HG03342 (cell line): ENCODE measurements around the gene SVEP1.
"Not testable (repeated sequence)": the region's sequence is repeated elsewhere in the genome, so short reads cannot be mapped to it uniquely, and the experiment has no call there.

Source experiments
- ATAC-seq: cut with Tn5 transposase; IDR thresholded peaks from one replicate; pipeline ENCODE4 v1.9.1; 2021; ENCODE audit warnings: mild to moderate bottlenecking, moderate library complexity; ENCODE audit not compliant: unreplicated experiment

Gene SVEP1

DNA sequence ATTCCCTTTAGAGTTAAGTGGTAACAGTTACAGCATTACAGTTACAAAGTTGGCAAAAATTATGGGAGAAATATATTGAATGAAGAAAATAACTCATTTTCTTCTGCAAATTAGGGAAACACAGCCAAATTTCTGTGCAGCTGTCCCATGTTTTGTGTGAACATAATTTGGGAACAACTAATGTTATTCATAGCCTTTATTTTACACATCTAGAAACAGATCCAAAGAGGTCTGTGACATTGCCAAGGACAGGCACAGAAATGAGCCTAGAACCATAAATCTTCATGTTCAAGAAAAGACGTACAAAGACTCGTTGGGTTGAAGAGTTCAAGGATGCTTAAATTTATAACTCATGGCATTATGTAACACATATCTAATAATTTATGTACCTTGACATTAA is 127.8 kb downstream of the SVEP1 start:
- ATAC-seq, result no peak

DNA sequence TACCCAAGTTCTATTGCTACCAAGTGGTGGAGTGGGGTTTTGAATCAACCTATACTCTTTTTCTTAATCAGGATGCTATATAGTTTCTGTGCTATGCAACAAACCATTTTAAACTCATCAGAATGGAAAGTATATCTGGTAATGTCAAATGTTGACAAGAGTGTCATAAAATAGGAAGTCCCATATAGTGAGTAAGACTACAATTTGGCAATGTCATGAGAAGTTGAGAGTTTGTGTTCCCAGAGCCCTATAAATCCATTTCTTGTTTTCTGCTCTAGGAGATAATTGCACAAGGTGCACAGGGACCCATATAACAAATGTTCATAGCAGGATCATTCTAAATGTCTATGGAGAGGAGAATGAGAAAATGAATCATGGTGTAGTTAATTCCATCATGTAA is 132.1 kb downstream of the SVEP1 start:
- ATAC-seq, result no peak

DNA sequence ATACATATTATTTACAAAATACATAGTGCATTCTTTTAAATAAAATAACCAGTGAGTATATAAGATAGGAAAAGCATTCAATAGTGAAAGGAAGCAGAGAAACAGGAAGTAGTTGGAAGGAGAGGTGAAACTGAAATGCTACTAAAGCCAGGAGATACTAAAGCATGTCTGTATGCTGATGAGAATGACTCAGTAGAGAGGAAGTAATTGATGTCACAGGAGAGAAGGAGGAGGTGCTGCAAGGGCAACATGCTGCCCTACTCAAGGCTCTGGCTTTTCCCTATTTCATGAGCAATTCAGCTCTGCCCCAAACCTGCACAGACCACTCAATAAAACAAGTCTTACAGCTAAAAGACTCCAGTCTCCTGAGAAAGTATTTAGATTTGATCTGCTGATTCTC is 133.4 kb downstream of the SVEP1 start:
- ATAC-seq, result no peak

DNA sequence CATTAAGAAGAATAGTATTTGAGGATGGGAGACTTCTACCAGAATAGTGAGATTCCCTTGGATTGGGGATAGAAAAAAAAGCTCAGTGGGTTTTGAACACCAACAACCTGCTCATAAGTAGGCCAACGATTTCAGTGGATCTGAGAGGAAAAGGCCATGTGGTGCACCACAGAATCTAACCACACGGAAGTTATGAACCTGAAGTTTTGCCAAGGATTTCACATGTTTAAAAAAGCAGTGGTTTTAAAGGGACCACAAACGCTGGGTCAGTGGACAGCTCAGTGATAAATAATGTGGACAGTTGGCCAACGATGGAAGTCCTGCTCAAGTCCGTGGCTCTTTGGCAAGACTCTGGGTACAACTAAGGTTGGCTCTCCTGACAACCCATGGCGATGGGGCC is 134.6 kb downstream of the SVEP1 start:
- no peak for ATAC-seq

DNA sequence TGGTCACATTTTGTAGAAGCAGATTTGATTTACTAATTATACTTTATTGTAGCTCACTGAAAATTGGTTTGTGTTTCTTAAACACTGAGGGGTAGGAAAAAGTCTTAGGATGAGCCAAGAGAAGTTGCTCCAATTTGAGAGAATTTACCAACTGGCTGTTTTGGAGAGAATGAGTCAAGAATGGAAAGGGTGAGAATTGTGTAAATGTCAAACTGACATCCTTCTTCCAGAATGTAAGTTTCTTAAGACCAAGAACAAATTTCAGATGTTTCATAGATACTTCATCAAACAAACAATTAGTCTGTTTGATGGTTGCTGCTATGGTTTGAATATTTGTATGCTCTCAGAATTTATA is 135.7 kb downstream of the SVEP1 start:
- no peak for ATAC-seq

DNA sequence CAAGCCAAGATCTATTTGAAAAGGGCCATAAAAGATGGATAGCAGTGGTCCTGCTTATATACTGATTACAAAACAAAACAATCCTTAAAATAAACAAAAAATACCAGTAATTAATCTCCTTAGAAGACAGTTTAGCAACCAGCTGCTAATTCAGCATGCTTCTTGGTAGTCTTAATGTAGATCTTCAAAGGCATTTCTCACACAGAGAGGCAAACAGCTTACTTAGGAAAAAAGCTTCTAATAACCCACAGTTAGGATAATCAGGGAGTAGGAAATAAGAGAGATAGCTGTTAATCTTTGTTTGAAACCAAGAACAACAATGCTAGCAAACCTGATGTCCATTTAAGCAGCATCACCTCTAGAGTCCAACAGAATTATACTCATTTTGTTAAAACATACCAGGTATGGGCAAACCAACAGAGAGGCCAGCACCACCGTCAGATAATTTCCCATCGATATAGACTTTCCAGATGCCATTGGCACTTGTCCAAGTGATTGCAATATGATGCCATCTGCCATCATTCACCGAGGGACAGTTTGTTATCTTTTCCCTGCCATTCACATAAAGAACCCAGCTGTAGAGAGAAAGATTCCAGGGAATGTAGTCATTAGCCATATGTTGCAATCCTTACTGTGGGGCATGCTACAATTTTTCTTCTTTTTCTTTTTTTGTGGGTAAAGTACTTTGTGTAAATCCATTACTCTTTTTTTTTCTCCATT is 136.2 kb downstream of the SVEP1 start:
- ATAC-seq, result no peak

DNA sequence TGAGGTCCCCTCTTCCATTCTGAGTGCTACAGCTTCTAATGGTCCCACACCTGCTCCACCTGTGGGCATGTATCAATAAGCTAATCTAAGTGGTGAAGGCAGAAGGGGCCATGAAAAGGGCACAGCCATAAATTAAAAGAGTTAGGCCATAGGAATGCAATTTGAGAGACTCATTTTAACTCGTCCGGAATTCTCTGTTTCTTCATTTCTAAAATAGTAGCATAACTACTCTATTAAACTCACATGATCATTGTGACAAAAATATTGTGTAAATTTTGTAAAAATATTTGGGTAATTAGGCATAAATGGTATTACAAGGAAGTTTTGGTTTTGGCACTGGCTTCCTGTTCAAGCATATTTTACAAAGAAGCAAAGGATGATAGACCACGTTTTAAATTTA is 138.7 kb downstream of the SVEP1 start:
- no peak for ATAC-seq

DNA sequence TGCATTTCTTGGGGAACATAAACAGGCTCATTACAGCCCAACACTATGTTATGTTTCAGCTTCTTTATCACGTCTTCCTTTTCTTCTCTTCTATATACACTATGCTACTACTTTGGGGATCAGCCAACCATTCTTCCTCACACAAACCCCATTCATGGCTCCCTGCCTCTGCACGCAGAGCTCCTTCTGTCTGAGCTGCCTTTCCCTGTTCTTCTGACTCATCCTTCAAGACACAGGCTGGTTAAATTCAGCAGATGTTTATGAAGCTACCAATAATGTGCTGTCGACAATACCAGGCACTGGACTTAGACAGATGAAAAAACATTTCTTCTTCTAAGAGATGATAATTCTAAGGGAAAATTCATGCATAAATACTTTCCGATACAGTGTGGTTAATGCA is 139.4 kb downstream of the SVEP1 start:
- ATAC-seq, result no peak

DNA sequence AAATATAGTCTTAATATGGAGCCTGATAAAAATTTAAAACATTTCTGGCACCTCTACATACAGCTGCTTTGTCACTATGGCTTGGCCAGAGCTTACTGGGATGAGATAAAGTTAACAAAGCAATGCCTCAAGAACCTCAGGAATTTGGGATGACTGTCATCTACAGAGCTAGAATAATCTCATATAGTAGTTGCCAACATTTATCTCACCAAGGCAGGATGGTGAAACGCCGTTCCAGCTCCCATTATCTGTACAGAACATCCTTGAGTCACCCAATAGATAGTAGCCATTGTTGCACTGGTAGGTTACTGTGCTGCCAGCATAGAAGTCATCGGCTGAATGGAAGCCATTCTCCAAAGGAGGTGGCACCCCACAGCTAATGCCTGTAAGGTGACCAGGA is 147.3 kb downstream of the SVEP1 start:
- no peak for ATAC-seq

DNA sequence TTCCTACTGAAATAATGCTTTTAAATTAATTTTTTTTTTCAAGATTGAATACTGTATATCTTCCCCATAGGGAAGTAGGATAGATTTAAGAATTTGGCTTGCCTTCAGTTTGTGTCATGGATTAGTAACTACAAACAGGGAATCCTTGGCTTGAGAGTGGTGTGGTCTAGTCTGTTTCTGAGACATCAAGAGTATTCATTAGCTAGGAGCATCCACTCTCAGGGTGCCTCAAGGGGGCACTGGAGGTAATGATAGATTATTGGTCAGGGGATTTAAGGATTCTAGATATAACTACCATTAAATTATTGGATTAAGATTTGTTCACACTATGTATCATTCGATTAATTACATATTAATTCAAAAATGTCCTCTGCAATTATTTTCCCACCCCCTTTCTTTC is 150.1 kb downstream of the SVEP1 start:
- no peak for ATAC-seq

DNA sequence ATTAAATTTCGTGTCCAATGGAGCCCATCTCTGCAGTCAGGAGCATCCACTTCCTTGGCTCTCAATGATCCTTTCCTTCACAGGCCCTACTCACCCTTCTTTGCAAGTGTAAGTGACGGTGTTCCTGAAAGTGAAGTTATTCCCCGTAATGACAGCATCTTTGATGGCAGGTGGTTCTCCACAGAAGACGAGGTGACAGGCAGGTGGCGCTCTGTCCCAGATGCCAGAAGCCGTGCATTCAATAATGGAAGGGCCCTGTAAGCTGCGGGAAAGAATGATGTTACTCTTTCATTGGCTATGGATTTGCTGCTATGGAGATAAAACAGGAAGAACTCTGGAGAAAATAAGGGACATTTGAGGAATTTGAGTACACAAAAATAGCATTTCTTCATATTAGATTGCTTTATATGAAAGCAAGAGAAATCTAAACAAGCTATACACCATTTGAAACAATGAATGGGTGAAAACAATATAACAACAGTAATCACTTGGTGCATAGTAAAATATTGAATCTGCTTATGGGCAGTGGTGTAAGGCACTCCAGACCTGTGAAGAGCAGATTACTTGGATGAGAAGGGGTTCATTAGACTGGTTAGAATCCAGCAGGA is 151.9 kb downstream of the SVEP1 start:
- ATAC-seq, result peak; percentile 59

DNA sequence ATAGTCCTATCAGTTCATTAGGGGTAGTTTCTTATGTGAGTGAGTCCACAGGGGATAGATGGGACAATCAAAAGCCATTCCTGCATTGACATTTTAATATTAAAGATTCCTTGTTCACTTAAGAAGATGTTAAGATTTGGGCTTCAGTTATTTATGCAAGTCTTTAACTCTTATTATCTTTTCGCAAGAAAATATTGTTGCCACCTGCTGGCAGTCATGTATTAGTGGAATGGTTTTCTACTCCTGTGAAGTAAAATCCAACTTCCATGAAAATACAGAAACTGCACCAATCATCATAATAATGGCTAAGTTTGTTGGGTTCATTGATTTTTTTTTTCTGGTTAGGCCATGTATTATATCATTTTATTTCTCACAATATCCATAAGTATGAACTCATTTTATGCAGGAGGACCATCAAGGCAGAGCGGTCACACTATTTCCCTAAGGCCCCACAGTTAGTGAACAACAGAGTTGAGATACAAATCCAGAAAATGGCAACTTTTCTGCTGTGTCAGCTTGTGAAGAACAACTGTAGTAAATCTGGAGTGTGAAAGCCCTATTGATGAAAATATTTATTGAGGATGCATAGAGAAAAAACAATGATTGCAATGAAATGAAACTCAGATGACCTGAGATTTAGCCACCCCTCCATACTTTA is 153.4 kb downstream of the SVEP1 start:
- ATAC-seq, result no peak

DNA sequence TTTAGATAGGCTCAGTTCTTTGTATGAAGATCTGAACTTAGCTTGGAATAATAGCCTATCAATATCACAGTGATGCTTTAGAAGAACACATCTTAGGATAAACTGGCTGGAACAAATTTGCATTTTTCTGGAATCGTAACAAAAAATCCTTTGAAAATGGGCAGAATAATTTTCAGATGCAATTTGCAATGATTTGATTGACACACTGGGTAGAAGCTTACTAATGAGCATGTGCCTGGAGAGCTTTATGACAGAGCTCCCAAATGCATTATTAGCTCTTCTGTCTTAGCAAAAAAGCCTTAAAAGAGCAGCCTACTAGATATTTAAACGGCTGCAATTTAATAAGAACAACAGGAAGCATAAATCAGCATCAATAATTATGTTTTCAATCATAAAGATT is 165.1 kb downstream of the SVEP1 start:
- ATAC-seq, result no peak

DNA sequence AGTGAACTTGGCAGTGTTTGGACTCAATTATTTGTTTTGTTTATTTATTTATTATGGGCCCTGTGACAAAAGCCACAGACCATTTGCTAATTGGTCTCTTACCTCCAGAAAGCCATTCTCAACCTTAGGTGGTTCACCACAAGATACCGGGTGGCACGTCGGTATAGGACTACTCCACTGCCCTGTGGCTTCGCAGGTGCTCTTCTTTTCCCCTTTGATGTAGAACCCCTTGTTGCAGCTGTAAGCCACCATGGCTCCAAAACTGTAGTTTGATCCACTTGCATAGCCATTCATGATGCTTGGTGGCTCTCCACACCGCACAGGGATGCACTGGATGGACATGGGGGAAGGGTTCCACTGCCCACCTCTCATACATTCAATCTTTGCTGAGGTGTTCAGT is 168.6 kb downstream of the SVEP1 start:
- ATAC-seq, result no peak

DNA sequence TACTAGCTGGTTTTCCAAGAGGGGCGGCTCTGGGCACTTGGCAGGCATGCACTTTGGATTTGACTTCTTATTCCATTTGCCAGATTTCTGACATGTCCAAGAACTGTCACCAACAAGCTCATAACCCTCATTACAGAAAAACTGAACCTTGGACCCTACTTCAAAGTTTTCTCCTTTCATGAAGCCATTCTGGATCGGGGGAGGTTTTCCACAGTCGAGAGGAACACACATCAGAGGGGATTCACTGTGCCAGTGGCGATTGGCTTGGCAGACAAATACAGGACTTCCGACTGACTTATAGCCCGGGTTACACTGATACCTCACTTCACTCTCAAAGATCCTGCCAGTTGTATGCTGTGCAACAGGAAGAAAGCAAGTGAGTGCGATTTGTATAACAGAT is 170.9 kb downstream of the SVEP1 start:
- ATAC-seq, result no peak

DNA sequence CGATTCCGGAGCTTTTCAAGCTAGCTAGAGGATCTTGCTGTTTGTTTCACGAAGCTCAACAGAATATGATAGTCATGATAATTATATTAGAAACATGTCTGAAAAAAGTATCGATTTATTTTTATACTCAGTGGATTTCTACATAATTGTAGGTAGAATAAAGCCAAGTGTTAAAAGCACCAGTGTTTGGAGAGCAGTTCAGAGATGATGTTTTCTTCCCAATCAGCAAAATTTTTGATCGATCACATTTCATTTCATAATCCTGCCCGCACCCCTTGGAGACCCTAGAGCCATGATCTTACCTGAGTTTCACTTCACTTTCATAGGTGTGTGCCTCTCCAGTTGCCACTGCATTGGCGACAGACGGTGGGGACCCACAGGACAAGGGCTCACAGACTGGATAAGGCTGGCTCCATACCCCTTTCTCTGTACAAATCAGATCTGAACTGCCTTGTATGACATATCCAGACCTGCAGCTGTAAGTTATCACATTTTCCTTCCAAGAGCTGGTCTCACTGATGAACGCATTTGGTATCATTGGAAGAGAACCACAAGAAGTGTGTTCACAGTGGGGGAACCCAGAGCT is 173.6 kb downstream of the SVEP1 start:
- no peak for ATAC-seq

DNA sequence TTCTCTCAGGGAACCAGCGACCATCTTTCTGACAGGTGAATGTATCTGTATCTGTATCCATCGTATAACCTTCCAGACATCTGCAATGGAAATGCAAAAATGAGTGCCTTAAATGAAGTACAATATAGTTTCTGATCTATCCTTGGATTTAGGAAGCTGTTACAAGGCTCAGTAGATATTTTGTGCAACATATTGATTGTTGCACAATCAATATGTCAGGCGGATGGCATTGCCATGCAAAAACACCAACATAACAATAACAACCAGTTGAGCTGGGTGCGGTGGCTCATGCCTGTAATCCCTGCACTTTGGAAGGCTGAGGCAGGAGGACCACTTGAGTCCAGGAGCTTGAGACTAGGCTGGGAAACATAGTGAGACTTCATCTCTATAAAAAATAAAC is 175.1 kb downstream of the SVEP1 start:
- no peak for ATAC-seq

DNA sequence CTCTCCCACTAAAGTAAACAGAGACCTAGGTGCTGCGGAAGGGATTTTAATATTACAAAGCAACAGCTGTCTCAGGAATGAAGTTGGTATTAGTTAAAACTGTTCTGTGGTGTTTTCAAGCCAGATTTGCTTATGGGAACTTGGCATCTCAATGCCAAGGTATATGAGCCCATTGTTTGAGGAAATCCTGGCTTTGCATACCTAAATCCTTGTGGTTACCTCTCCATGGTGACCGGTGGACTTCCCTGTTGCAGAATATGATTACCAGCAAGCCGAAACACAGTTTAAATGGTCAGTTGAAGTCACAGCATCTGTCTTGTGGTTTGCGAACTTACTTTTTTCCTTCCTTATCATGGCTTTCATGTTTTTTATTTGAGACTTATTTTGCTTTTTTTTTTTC is 179.6 kb downstream of the SVEP1 start:
- no peak for ATAC-seq

DNA sequence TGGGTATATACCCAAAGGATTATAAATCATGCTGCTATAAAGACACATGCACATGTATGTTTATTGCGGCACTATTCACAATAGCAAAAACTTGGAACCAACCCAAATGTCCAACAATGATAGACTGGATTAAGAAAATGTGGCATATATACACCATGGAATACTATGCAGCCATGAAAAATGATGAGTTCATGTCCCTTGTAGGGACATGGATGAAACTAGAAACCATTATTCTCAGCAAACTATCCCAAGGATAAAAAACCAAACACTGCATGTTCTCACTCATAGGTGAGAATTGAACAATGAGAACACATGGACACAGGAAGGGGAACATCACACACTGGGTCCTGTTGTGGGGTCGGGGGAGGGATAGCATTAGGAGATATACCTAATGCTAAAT is 180.5 kb downstream of the SVEP1 start:
- ATAC-seq, result not testable (repeated sequence)

DNA sequence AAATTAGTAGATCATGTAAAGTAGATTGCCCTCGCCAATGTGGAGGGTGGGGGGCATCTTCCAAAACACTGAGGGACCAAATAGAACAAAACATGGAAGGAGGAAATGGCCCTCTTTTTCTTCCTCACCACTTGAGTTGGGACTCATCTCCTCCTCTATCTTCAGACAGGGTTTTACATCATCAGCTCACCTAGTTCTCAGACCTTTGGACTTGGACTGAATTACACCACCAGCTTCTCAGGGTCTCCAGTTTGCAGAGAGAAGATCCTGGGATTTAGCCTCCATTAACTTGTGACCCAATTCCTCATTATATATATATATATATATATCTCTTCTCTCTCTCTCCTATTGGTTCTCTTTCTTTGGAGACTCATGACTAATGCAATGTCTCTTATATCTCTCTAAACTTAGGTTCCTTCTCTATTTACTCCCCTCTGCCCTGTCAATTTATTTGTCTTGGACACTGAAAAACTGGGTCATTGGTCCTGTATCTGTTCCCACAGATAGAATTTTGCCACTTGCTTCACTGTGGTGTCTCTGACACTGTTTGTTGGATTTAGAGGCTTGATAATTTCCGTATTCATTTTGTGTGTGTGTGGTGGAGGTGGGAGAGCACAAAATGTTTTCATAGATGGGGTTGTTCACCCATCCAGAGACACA is 187.6 kb downstream of the SVEP1 start:
- ATAC-seq, result no peak

DNA sequence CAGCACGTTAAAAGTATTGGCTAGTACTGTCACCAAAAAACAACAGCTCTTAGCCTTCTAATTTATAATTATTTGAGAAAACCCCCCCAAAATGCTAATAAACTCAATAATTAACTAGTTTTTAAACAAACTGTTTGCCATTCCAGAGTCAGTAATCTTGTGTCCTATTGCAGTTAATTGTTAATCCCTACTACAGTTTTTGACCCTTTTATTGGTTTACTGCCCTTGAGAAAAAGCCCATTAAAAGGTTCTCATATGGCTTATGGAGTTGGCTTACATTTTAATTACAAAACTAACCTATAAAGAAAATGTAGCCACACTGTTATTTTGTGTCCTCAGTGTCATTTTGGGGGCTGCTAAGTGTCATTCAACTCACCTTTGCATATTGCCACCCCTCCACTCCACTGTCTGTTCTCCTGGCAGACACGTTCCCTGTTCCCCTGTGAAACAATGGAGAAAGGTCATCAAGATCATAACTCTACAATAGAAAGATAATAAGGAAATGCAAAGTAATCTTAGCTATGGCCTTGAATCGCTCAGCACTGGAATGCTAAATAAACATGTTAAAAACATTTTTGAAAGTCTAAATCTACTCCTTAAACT is 190.3 kb downstream of the SVEP1 start:
- no peak for ATAC-seq
